B cell (primary cell): ENCODE measurements around the gene KCTD14. TPM values are rescaled to one million over a fixed set of nuclear protein-coding genes. Genes with fewer than 3 reads are reported as not detected.
"Not testable (repeated sequence)": the region's sequence is repeated elsewhere in the genome, so short reads cannot be mapped to it uniquely, and the experiment has no call there.

ENCODE experiments used
- ATAC-seq: fragments of 200-7000 bp; cut with Tn5 transposase; one replicate; pipeline ENCODE4 v1.10.0; 2021; ENCODE audit warnings: low read depth, mild to moderate bottlenecking, moderate number of reproducible peaks, moderate library complexity
- CTCF ChIA-PET: fragments of 350-600 bp; sonication (Branson Sonifier 250); formaldehyde crosslinking; loops from one replicate; lab custom pipeline; 2021; ENCODE audit warnings: antibody characterized with exemption, inconsistent platforms; lab: Charles Lee
- POLR2A ChIA-PET: fragments of 350-600 bp; sonication (Branson Sonifier 250); formaldehyde crosslinking; loops from one replicate; lab custom pipeline; 2021; ENCODE audit warnings: antibody characterized with exemption; lab: Charles Lee
- DNase-seq: peaks from one replicate; pipeline ENCODE4 v3.0.0; 2013
- H2AFZ ChIP-seq: 2 replicates; pipeline ENCODE4 v1.6.1; 2012; ENCODE audit warnings: mild to moderate bottlenecking, low read depth, low read length; ENCODE audit not compliant: insufficient read depth, poor library complexity, severe bottlenecking
- H3K27ac ChIP-seq, 2 donors: 1 replicate in 1 of 2; 2 replicates in 1 of 2; pipeline ENCODE4 v1.5.1; 2012 to 2013; ENCODE audit warnings: low read length in 2 of 2, mild to moderate bottlenecking in 2 of 2, moderate library complexity in 1 of 2
- H3K27me3 ChIP-seq, 4 experiments: fragments of 200-600 bp in 1 of 4; sonication (generic) in 1 of 4; replicated peaks in 1 of 4; 1 replicate in 2 of 4; 2 replicates in 2 of 4; pipeline versions ENCODE4 v1.6.1 to v1.7.0; 2013 to 2016; ENCODE audit warnings: low read length in 3 of 4, mild to moderate bottlenecking in 2 of 4, mixed read lengths in 1 of 4, moderate library complexity in 1 of 4; ENCODE audit not compliant: insufficient read depth in 4 of 4, control insufficient read depth in 3 of 4; ENCODE audit errors: control extremely low read depth in 1 of 4
- H3K36me3 ChIP-seq, 2 experiments: replicated peaks in 1 of 2; 1 replicate in 1 of 2; 2 replicates in 1 of 2; pipeline versions ENCODE4 v1.6.1 to v1.7.1; 2013; ENCODE audit warnings: low read length in 1 of 2; ENCODE audit not compliant: insufficient read depth in 2 of 2, control insufficient read depth in 1 of 2; ENCODE audit errors: control extremely low read depth in 1 of 2, extremely low read depth in 1 of 2
- H3K4me1 ChIP-seq, 2 donors: fragments of 200-600 bp in 1 of 2; sonication (generic) in 1 of 2; 1 replicate in 1 of 2; 2 replicates in 1 of 2; pipeline versions ENCODE4 v1.5.1 to v1.6.1; 2013 to 2017; ENCODE audit warnings: low read length in 2 of 2; ENCODE audit not compliant: control insufficient read depth in 2 of 2, insufficient read depth in 2 of 2
- H3K4me2 ChIP-seq: replicated peaks from 2 replicates; pipeline ENCODE3; 2012; ENCODE audit warnings: mild to moderate bottlenecking, low read depth, low read length; ENCODE audit not compliant: poor library complexity, severe bottlenecking
- H3K4me3 ChIP-seq, 5 experiments: fragments of 200-600 bp in 1 of 5; sonication (generic) in 1 of 5; 1 replicate in 3 of 5; 2 replicates in 2 of 5; pipeline versions ENCODE4 v1.5.1 to v1.7.0; 2011 to 2016; ENCODE audit warnings: low read length in 4 of 5, mild to moderate bottlenecking in 4 of 5, low read depth in 2 of 5, control low read depth in 1 of 5, moderate library complexity in 1 of 5; ENCODE audit not compliant: insufficient read depth in 1 of 5; ENCODE audit errors: control extremely low read depth in 1 of 5, extremely low read depth in 1 of 5
- H3K79me2 ChIP-seq: fragments of 200-600 bp; sonication (generic); one replicate; pipeline ENCODE4 v1.6.0; 2016; ENCODE audit warnings: low read length; ENCODE audit not compliant: control insufficient read depth, insufficient read depth
- H3K9ac ChIP-seq: fragments of 200-600 bp; sonication (generic); 2 replicates; pipeline ENCODE4 v1.6.1; 2017; ENCODE audit warnings: mild to moderate bottlenecking, low read length, moderate library complexity
- H3K9me3 ChIP-seq, 3 donors: one replicate each; pipeline versions ENCODE4 v1.6.1 to v1.7.1; 2013; ENCODE audit warnings: low read length in 2 of 3; ENCODE audit not compliant: control insufficient read depth in 2 of 3, insufficient read depth in 1 of 3; ENCODE audit errors: control extremely low read depth in 1 of 3
- H4K20me1 ChIP-seq: 2 replicates; pipeline ENCODE4 v1.6.0; 2012; ENCODE audit warnings: mild to moderate bottlenecking, low read length; ENCODE audit not compliant: insufficient read depth, control insufficient read depth, poor library complexity, severe bottlenecking
- H3K27ac Mint-ChIP-seq: one replicate; pipeline ENCODE4 v1.8.0; 2021; ENCODE audit warnings: mixed read lengths
- H3K27me3 Mint-ChIP-seq: one replicate; pipeline ENCODE4 v1.8.0; 2021; ENCODE audit warnings: mixed read lengths
- H3K4me1 Mint-ChIP-seq: one replicate; pipeline ENCODE4 v1.8.0; 2021; ENCODE audit warnings: mixed read lengths
- H3K4me3 Mint-ChIP-seq: one replicate; pipeline ENCODE4 v1.8.0; 2021; ENCODE audit warnings: mixed read lengths
- H3K9me3 Mint-ChIP-seq: one replicate; pipeline ENCODE4 v1.8.0; 2022; ENCODE audit warnings: mixed read lengths; ENCODE audit not compliant: insufficient read depth
- CTCF ChIP-seq: fragments of 200-600 bp; IDR thresholded peaks from one replicate; pipeline ENCODE4 v1.8.0; 2022; ENCODE audit warnings: antibody characterized with exemption, mild to moderate bottlenecking
- EZH2 ChIP-seq: IDR thresholded peaks from 2 replicates; pipeline ENCODE4 v1.6.1; 2012; ENCODE audit warnings: borderline replicate concordance, low read depth, mild to moderate bottlenecking, moderate library complexity, low read length; ENCODE audit not compliant: insufficient read depth, poor library complexity, severe bottlenecking
- WGBS: methylation state at CpG from one replicate; pipeline ENCODE4 v1.1.5; 2013; ENCODE audit warnings: missing lambda C conversion rate; ENCODE audit not compliant: insufficient coverage; 5-methylcytosine and 5-hydroxymethylcytosine counted together
- intact Hi-C: fragments of 100-400 bp; cut with micrococcal nuclease; formaldehyde crosslinking; loops from one replicate; pipeline ENCODE4 v1.10.0; 2022
- polyA plus RNA-seq: library from polyadenylated mRNA; depleted of rRNA; stranded (reverse); fragments of >200 nt; gene quantifications from 2 replicates; pipeline ENCODE4 v1.2.3, GENCODE V29; 2012
- total RNA-seq, 2 donors: library from RNA; stranded (reverse); fragments of 120-200 nt in 1 of 2; gene quantifications; 1 replicate in 1 of 2; 2 replicates in 1 of 2; pipeline versions ENCODE4 v1.2.3 to v1.2.4, GENCODE V29; 2013 to 2022

The KCTD14 gene
- total and polyA plus RNA-seq, 2 donors (not counting 1 experiment from before 2014, with no cell fraction given) = 0.18 TPM; not detected in 1

GRCh38 chr11:78060533-78060932 is 37.5 kb upstream of the KCTD14 start:
- Histone ChIP-seq H2AFZ (no peak overlapping the region), H3K4me1 (no peaks in the 10 kb centered on the region), H3K27ac (no peak overlapping the region), H3K9me3 (no peaks in the 10 kb centered on the region), H3K4me3 (no peak overlapping the region), H3K4me2 (no peak overlapping the region), H3K36me3 (no peaks in the 10 kb centered on the region), H3K9ac (no peak overlapping the region), H4K20me1 (no peaks in the 10 kb centered on the region), H3K79me2 (no peaks in the 10 kb centered on the region), H3K27me3 (no peaks in the 10 kb centered on the region)
- Mint-ChIP-seq H3K4me3 (no peak overlapping the region), H3K9me3 (no peaks in the 10 kb centered on the region), H3K27me3 (no peaks in the 10 kb centered on the region), H3K4me1 (no peaks in the 10 kb centered on the region), H3K27ac (no peak overlapping the region)
- intact Hi-C loops = no loop called here
- POLR2A ChIA-PET = no interaction called here
- 97% methylated on average over 5 of the region's 8 CpGs for WGBS
- TF ChIP-seq EZH2 (no peak), CTCF (no peak)
- DNase-seq = no peak
- no peak for ATAC-seq
- CTCF ChIA-PET = no interaction called here

- H3K4me2 ChIP-seq, H3K4me3 Mint-ChIP-seq, CTCF ChIA-PET, H3K9me3 ChIP-seq, H3K36me3 ChIP-seq, H3K27me3 ChIP-seq, H3K27me3 Mint-ChIP-seq, POLR2A ChIA-PET, H3K4me3 ChIP-seq, ATAC-seq, H3K9me3 Mint-ChIP-seq, H4K20me1 ChIP-seq, intact Hi-C loops, H3K9ac ChIP-seq, H3K79me2 ChIP-seq, DNase-seq, H2AFZ ChIP-seq, H3K4me1 Mint-ChIP-seq, H3K4me1 ChIP-seq, H3K27ac ChIP-seq, H3K27ac Mint-ChIP-seq: not testable (repeated sequence)
- WGBS = 91% methylated on average over 6 of the region's 9 CpGs
These were observed 36.8 kb upstream of the KCTD14 start for GRCh38 chr11:78059749-78060328.
